ENCODE data around the gene SMPX. TPM values are rescaled to one million over a fixed set of nuclear protein-coding genes. Genes with fewer than 3 reads are reported as not detected.
"Not testable (repeated sequence)": the region's sequence is repeated elsewhere in the genome, so short reads cannot be mapped to it uniquely, and the experiment has no call there.

Gene SMPX
- total and polyA plus RNA-seq, 9 of the 15 experiments (the other 6 are each of a cell fraction or from before 2014, with no cell fraction given): not detected

DNA sequence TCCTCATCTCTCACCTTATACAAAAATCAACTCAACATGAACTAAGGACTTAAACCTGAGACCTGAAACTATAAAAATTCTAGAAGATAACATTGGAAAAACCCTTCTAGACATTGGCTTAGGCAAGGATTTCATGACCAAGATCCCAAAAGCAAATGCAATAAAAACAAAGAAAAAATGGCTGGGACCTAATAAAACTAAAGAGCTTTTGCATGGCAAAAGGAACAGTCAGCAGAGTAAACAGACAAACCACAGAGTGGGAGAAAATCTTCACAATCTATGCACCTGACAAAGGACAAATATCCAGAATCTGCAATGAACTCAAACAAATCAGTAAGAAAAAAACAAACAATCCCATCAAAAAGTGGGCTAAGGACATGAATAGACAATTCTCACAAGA is 17.2 kb upstream of the SMPX start:
- H3K9me1 ChIP-seq (ENCODE audit: control insufficient read depth, insufficient read depth, low read length); POLR2A ChIA-PET; DNase-seq (ENCODE audit: extremely low read depth in 1 of 4, low spot score in 3 of 4); H2AFZ ChIP-seq (ENCODE audit: low read depth, low read length); H3K27ac ChIP-seq (ENCODE audit: extremely low read depth, low read depth, low read length); H4K20me1 ChIP-seq (replicated peaks; ENCODE audit: control insufficient read depth, insufficient read depth, low read length); intact Hi-C loops (cut with micrococcal nuclease); H3K4me2 ChIP-seq (ENCODE audit: insufficient read depth, low read length); in situ Hi-C loops (cut with MboI); H3K9me3 ChIP-seq (replicated peaks; ENCODE audit: control insufficient read depth, insufficient read depth, low read depth, low read length); H3K4me1 ChIP-seq (replicated peaks in 1 of 2; ENCODE audit: control insufficient read depth in 2 of 2, insufficient read depth in 2 of 2, low read length in 2 of 2); CTCF ChIA-PET (ENCODE audit: low intra/inter-chr PET ratio); H3K36me3 ChIP-seq (ENCODE audit: control insufficient read depth, insufficient read depth, low read length); ATAC-seq; H3K9ac ChIP-seq (ENCODE audit: insufficient read depth in 1 of 2, low read depth in 2 of 2, low read length in 2 of 2); H3K4me3 ChIP-seq; BruUV-seq (replicated peaks); H3K27me3 ChIP-seq (ENCODE audit: control insufficient read depth in 2 of 2, insufficient read depth in 2 of 2, low read length in 2 of 2); H3K79me2 ChIP-seq (ENCODE audit: control insufficient read depth, insufficient read depth, low read length); FAIRE-seq: not testable (repeated sequence)

DNA sequence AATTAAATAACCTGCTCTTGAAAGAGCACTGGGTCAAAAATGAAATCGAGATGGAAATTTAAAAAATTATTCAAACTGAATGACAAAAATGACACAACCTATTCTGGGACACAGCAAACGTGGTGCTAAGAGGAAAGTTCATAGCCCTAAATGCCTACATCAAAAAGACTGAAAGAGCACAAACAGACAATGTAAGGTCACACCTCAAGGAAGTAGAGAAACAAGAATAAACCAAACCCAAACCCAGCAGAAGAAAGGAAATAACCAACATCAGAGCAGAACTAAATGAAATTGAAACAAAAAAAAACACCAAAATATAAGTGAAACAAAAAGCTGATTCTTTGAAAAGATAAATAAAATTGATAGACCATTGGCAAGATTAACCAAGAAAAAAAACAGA is 15.1 kb upstream of the SMPX start:
- H3K27ac ChIP-seq (ENCODE audit: extremely low read depth, low read depth, low read length); H3K4me2 ChIP-seq (ENCODE audit: insufficient read depth, low read length); intact Hi-C loops (cut with micrococcal nuclease); H3K27me3 ChIP-seq (ENCODE audit: control insufficient read depth in 2 of 2, insufficient read depth in 2 of 2, low read length in 2 of 2); FAIRE-seq; CTCF ChIA-PET (ENCODE audit: low intra/inter-chr PET ratio); H3K4me3 ChIP-seq; POLR2A ChIA-PET; H3K9me3 ChIP-seq (replicated peaks; ENCODE audit: control insufficient read depth, insufficient read depth, low read depth, low read length); H3K36me3 ChIP-seq (ENCODE audit: control insufficient read depth, insufficient read depth, low read length); BruUV-seq (replicated peaks); in situ Hi-C loops (cut with MboI); H2AFZ ChIP-seq (ENCODE audit: low read depth, low read length); H3K9ac ChIP-seq (ENCODE audit: insufficient read depth in 1 of 2, low read depth in 2 of 2, low read length in 2 of 2); H3K4me1 ChIP-seq (replicated peaks in 1 of 2; ENCODE audit: control insufficient read depth in 2 of 2, insufficient read depth in 2 of 2, low read length in 2 of 2); H3K9me1 ChIP-seq (ENCODE audit: control insufficient read depth, insufficient read depth, low read length); H4K20me1 ChIP-seq (replicated peaks; ENCODE audit: control insufficient read depth, insufficient read depth, low read length); ATAC-seq; DNase-seq (ENCODE audit: extremely low read depth in 1 of 4, low spot score in 3 of 4); H3K79me2 ChIP-seq (ENCODE audit: control insufficient read depth, insufficient read depth, low read length): not testable (repeated sequence)
- WGBS (ENCODE audit: insufficient coverage, low coverage, missing lambda C conversion rate): 0% methylated on average over 2 of the region's 2 CpGs

Data from K562 (cell line).